Stimulated activated CD4-positive, alpha-beta T cell treated with anti-CD3 and anti-CD28 coated beads, Interleukin-15, amount 100 ng/mL, for 1 hour (primary cell): ENCODE results near the gene KIF5B.

Experiments used
- DNase-seq, 2 donors: peaks; one replicate each; pipeline ENCODE4 v3.0.0-alpha.2; 2020; ENCODE audit warnings: low read depth in 1 of 2, low spot score in 1 of 2

The KIF5B gene

GRCh38 chr10:31962826-31963588 is 93.2 kb downstream of the KIF5B start:
- DNase-seq = no peak

GRCh38 chr10:31961277-31962074 is 94.7 kb downstream of the KIF5B start:
- DNase-seq = no peak

GRCh38 chr10:31959461-31960173 is 96.6 kb downstream of the KIF5B start:
- no peak for DNase-seq
